Measurements from ENCODE around the gene TSPAN15. TPM values are rescaled to one million over a fixed set of nuclear protein-coding genes. Genes with fewer than 3 reads are reported as not detected.

TSPAN15 gene
- total RNA-seq, 2 donors from 2014 or later, result 6.6 to 7.7 TPM

- Histone ChIP-seq H3K9me3 (no peaks in the 10 kb centered on the region), H3K27me3 (no peaks in the 10 kb centered on the region), H3K36me3 (no peaks in the 10 kb centered on the region), H3K27ac (no peak overlapping the region), H3K4me1 (peaks cover 0 to 12% of the 10 kb centered on the region in 2 donors), H3K4me3 (no peak overlapping the region)
- TF ChIP-seq, protein P1, sequence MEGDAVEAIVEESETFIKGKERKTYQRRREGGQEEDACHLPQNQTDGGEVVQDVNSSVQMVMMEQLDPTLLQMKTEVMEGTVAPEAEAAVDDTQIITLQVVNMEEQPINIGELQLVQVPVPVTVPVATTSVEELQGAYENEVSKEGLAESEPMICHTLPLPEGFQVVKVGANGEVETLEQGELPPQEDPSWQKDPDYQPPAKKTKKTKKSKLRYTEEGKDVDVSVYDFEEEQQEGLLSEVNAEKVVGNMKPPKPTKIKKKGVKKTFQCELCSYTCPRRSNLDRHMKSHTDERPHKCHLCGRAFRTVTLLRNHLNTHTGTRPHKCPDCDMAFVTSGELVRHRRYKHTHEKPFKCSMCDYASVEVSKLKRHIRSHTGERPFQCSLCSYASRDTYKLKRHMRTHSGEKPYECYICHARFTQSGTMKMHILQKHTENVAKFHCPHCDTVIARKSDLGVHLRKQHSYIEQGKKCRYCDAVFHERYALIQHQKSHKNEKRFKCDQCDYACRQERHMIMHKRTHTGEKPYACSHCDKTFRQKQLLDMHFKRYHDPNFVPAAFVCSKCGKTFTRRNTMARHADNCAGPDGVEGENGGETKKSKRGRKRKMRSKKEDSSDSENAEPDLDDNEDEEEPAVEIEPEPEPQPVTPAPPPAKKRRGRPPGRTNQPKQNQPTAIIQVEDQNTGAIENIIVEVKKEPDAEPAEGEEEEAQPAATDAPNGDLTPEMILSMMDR (IDR thresholded peaks at IDR 0.05), result no peak
- peak; percentile 30 for DNase-seq (ENCODE audit: low spot score)
Observed at GRCh38 chr10:69503001-69503895, 52.0 kb downstream of the TSPAN15 start.

DNA sequence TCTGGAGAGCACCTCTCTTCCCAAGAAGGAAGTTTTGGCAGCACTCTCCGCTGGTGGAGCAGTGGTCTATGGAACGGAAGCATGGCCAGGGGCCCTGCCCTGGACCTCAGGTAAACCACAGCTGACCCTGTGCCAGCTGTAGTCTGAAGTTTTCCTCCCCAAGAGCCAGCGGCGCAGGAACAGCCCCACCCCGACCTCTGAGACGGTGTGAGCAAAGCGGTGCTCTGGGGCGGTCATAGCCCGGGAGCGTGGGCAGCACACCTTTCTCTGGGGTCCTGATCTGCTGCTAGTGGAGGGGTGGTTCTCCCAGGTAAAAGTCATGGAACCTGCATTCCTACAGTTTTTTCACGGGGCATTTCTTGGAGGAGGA, 52.6 kb downstream of the TSPAN15 start:
- Histone ChIP-seq H3K27ac (no peak overlapping the region), H3K4me1 (peaks cover 0 to 12% of the 10 kb centered on the region in 2 donors), H3K9me3 (no peaks in the 10 kb centered on the region), H3K36me3 (no peaks in the 10 kb centered on the region), H3K27me3 (no peaks in the 10 kb centered on the region), H3K4me3 (no peak overlapping the region)
- no peak for DNase-seq (ENCODE audit: low spot score)
- TF ChIP-seq, protein P1 (IDR thresholded peaks at IDR 0.05), result no peak

GRCh38 chr10:69504576-69505250, 53.4 kb downstream of the TSPAN15 start:
- peak; percentile 47 for DNase-seq (ENCODE audit: low spot score)

DNA sequence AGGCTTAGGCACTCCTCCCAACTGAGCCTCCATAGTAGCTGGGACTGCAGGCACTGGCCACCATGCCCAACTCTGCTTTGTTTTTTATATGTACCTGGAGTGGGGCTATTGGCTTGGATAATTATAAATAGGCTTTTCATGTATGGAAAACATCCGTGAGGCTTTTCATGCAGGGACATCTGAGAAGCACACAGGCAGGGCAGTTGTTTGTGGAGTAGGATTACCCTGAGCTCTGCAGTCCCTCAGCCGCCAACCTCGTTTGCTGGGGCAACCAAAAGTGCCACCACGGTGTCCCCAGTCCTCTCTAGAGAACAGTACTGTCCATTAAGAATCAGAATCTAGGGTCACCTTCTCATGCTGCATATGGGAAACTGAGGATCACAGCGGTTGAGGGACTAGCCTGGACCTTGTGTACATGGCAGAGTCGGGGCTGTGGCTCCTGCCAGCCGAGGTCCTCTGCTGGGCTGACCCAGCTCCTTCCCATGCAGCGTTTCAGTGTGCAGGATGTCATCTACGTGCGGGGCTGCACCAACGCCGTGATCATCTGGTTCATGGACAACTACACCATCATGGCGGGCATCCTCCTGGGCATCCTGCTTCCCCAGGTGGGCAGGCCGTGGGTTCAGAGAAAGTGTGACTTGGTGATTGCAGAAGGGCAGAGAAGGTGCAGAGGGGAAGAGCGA, 54.5 kb downstream of the TSPAN15 start:
- H3K4me1 ChIP-seq, result peaks cover 0 to 12% of the 10 kb centered on the region in 2 donors
- no peak overlapping the region for H3K27ac ChIP-seq
- peak; percentile 44 for DNase-seq (ENCODE audit: low spot score)

More at GRCh38 chr10:69504576-69505250, 53.4 kb downstream of the TSPAN15 start:
- Histone ChIP-seq H3K27ac (no peak overlapping the region), H3K36me3 (no peaks in the 10 kb centered on the region), H3K27me3 (no peaks in the 10 kb centered on the region), H3K4me1 (peaks cover 0 to 12% of the 10 kb centered on the region in 2 donors), H3K9me3 (no peaks in the 10 kb centered on the region), H3K4me3 (no peak overlapping the region)
- TF ChIP-seq, protein P1 (IDR thresholded peaks at IDR 0.05), result no peak

GRCh38 chr10:69506487-69506833, 55.2 kb downstream of the TSPAN15 start:
- Histone ChIP-seq H3K27me3 (no peaks in the 10 kb centered on the region), H3K4me1 (peaks cover 0 to 12% of the 10 kb centered on the region in 2 donors), H3K36me3 (no peaks in the 10 kb centered on the region), H3K9me3 (no peaks in the 10 kb centered on the region), H3K27ac (no peak overlapping the region), H3K4me3 (no peak overlapping the region)
- TF ChIP-seq, protein P1 (IDR thresholded peaks at IDR 0.05), result no peak
- peak; percentile 40 for DNase-seq (ENCODE audit: low spot score)

More for the DNA sequence above, 54.5 kb downstream of the TSPAN15 start:
- Histone ChIP-seq H3K27me3 (no peaks in the 10 kb centered on the region), H3K36me3 (no peaks in the 10 kb centered on the region), H3K9me3 (no peaks in the 10 kb centered on the region), H3K4me3 (no peak overlapping the region)
- TF ChIP-seq, protein P1 (IDR thresholded peaks at IDR 0.05), result no peak

All from right atrium auricular region (tissue), 2 donors.